Osteoblast (primary cell): Measurements from ENCODE around the gene GK2. TPM values are rescaled to one million over a fixed set of nuclear protein-coding genes. Genes with fewer than 3 reads are reported as not detected.

ENCODE experiments used
- DNase-seq: peaks from one replicate; pipeline ENCODE4 v3.0.0; 2011; ENCODE audit warnings: low spot score, mixed read lengths; ENCODE audit not compliant: insufficient read length; ENCODE audit errors: missing footprints
- H2AFZ ChIP-seq: 2 replicates; pipeline ENCODE4 v1.6.0; 2011; ENCODE audit warnings: mild to moderate bottlenecking, low read length
- H3K27ac ChIP-seq: 2 replicates; pipeline ENCODE4 v1.5.1; 2011; ENCODE audit warnings: mild to moderate bottlenecking, low read depth, low read length, moderate library complexity
- H3K27me3 ChIP-seq: 2 replicates; pipeline ENCODE4 v1.6.0; 2012; ENCODE audit warnings: mild to moderate bottlenecking, control low read depth, inconsistent platforms, low read length, moderate library complexity; ENCODE audit not compliant: insufficient read depth
- H3K36me3 ChIP-seq: 2 replicates; pipeline ENCODE4 v1.5.1; 2011; ENCODE audit warnings: mild to moderate bottlenecking, low read length, control low read depth, moderate library complexity; ENCODE audit not compliant: insufficient read depth
- H3K4me1 ChIP-seq: 2 replicates; pipeline ENCODE4 v1.5.1; 2011; ENCODE audit warnings: mild to moderate bottlenecking, low read length, control low read depth, moderate library complexity; ENCODE audit not compliant: insufficient read depth
- H3K4me2 ChIP-seq: 2 replicates; pipeline ENCODE4 v1.6.0; 2011; ENCODE audit warnings: mild to moderate bottlenecking, low read length; ENCODE audit not compliant: insufficient read depth
- H3K4me3 ChIP-seq: fragments of 200-600 bp; sonication (generic); 3 replicates; pipeline ENCODE4 v1.5.1; 2012; ENCODE audit warnings: mild to moderate bottlenecking, low read length, inconsistent platforms; ENCODE audit not compliant: insufficient read depth
- H3K79me2 ChIP-seq: 2 replicates; pipeline ENCODE4 v1.6.0; 2012; ENCODE audit warnings: mild to moderate bottlenecking, low read length, control low read depth, inconsistent platforms; ENCODE audit not compliant: insufficient read depth
- H3K9me3 ChIP-seq: 2 replicates; pipeline ENCODE4 v1.5.1; 2011; ENCODE audit warnings: low read depth, low read length, control low read depth
- H4K20me1 ChIP-seq: 2 replicates; pipeline ENCODE4 v1.6.0; 2012; ENCODE audit warnings: mild to moderate bottlenecking, low read length, control low read depth; ENCODE audit not compliant: insufficient read depth
- total RNA-seq: library from RNA; depleted of rRNA; stranded (reverse); fragments of >200 nt; gene quantifications from 2 replicates; pipeline ENCODE4 v1.2.3, GENCODE V29; 2012
- TF ChIP-seq, protein P1 (sequence below): IDR thresholded peaks from 2 replicates; pipeline ENCODE4 v1.5.1; 2011; ENCODE audit warnings: mild to moderate bottlenecking, low read depth, low read length, moderate library complexity; ENCODE audit errors: extremely low read depth

The GK2 gene
- not detected in 2 replicates for total RNA-seq

DNA sequence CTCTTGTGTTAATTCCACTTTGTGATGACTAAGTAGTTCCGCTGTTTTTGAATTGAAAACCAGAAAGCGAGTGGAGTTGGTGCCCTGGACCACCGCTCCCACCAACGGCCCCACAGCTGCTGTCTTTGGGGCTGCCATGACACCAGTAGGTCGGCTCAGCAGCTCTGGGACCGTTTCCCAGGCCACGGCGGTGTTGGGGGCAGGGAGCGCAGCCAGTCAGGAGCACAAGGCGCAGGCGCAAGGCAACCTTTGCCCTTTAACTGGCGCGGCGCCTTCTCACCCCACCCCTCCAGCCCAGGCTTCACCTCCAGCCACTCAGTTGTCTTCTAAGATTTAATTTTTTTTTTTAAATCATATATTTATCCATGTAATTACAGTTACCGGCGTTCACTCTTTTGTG lies at the start of gene GK2:
GK2 (minus strand) TSS at position 166 of the 400 bp plus-strand sequence; CDS start at position 138, 28 bp downstream.
- Histone ChIP-seq H3K4me1 (no peaks in the 10 kb centered on the region), H3K4me2 (no peak within 1 kb of the TSS), H3K27ac (no peak within 1 kb of the TSS), H3K79me2 (no peaks in the 10 kb centered on the region), H4K20me1 (no peaks in the 10 kb centered on the region), H3K27me3 (no peaks in the 10 kb centered on the region), H3K4me3 (no peak within 1 kb of the TSS), H2AFZ (no peak within 1 kb of the TSS), H3K9me3 (no peaks in the 10 kb centered on the region), H3K36me3 (no peaks in the 10 kb centered on the region)
- TF ChIP-seq, protein P1, sequence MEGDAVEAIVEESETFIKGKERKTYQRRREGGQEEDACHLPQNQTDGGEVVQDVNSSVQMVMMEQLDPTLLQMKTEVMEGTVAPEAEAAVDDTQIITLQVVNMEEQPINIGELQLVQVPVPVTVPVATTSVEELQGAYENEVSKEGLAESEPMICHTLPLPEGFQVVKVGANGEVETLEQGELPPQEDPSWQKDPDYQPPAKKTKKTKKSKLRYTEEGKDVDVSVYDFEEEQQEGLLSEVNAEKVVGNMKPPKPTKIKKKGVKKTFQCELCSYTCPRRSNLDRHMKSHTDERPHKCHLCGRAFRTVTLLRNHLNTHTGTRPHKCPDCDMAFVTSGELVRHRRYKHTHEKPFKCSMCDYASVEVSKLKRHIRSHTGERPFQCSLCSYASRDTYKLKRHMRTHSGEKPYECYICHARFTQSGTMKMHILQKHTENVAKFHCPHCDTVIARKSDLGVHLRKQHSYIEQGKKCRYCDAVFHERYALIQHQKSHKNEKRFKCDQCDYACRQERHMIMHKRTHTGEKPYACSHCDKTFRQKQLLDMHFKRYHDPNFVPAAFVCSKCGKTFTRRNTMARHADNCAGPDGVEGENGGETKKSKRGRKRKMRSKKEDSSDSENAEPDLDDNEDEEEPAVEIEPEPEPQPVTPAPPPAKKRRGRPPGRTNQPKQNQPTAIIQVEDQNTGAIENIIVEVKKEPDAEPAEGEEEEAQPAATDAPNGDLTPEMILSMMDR: no peak
- no peak for DNase-seq

DNA sequence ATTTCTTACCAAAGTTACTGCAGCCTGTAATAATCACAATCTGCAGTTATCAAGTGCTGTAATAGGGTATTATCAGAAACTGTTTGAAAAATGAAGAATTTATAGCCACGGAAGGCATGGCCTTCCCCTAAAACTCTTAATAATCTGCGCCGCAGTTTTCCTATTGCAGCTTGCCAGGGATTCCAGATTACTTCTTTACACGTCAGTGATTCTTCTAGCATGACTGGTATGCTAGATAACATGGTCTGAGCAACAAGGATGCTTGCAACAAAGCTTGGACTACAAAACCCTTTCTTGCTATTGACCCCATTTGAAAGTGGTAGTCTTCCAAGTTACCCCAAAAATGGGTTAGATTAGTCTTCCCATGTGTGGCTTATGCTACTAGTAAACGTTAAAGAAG lies 47.2 kb upstream of the GK2 start:
- Histone ChIP-seq H3K79me2 (no peaks in the 10 kb centered on the region), H2AFZ (no peak overlapping the region), H3K36me3 (no peaks in the 10 kb centered on the region), H3K4me3 (no peak overlapping the region), H3K4me1 (no peaks in the 10 kb centered on the region), H3K27me3 (no peaks in the 10 kb centered on the region), H3K27ac (no peak overlapping the region), H3K4me2 (no peak overlapping the region), H4K20me1 (no peaks in the 10 kb centered on the region), H3K9me3 (no peaks in the 10 kb centered on the region)
- DNase-seq: no peak
- TF ChIP-seq, protein P1: no peak

DNA sequence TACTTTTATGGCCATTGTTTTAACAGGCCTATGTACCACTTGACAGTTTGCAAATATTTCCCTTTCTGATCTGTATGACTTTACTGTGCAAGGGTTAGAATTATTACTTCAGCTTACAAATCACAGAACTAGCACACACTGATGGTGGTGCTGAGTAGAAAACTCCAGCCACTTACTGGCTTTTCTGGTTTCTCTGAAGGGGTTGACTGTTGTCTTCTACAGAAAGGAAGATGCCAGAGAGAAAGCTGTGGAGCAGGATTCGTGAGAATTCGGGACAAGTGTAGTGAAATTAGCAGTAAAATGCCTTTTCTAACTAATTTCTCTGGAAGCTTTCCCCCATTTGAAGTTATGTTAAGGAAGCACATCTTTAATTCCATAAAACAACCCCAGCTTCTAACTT lies 46.6 kb upstream of the GK2 start:
- Histone ChIP-seq H4K20me1 (no peaks in the 10 kb centered on the region), H3K9me3 (no peaks in the 10 kb centered on the region), H2AFZ (no peak overlapping the region), H3K4me2 (no peak overlapping the region), H3K4me3 (no peak overlapping the region), H3K36me3 (no peaks in the 10 kb centered on the region), H3K79me2 (no peaks in the 10 kb centered on the region), H3K4me1 (no peaks in the 10 kb centered on the region), H3K27ac (no peak overlapping the region), H3K27me3 (no peaks in the 10 kb centered on the region)
- TF ChIP-seq, protein P1: no peak
- no peak for DNase-seq

DNA sequence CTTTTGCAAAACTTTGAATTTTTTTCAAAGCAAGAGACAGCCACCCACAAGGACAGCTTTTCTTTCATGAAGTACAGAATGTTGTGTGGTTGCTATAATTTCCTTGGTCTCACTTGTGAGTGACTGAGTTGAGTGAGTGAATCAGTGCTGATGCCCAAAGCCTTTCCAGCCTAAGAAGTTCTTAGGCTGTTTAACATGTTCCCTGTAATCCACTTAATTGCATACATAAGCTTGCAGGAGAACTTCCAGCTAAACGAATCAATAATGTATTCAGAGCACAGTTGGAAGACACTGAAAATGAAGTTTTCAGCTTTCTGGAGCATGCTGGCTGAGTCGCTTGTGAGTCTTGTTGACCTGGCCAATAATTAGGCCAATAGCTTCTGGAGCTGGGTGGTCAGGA lies 42.0 kb upstream of the GK2 start:
- Histone ChIP-seq H3K4me3 (no peak overlapping the region), H3K9me3 (no peaks in the 10 kb centered on the region), H3K4me2 (no peak overlapping the region), H3K36me3 (no peaks in the 10 kb centered on the region), H3K4me1 (no peaks in the 10 kb centered on the region), H3K27ac (no peak overlapping the region), H4K20me1 (no peaks in the 10 kb centered on the region), H3K79me2 (no peaks in the 10 kb centered on the region), H3K27me3 (no peaks in the 10 kb centered on the region), H2AFZ (no peak overlapping the region)
- DNase-seq: no peak
- TF ChIP-seq, protein P1: no peak
